Endothelial cell of umbilical vein (primary cell): ENCODE measurements around the gene ENTPD1. TPM values are rescaled to one million over a fixed set of nuclear protein-coding genes. Genes with fewer than 3 reads are reported as not detected.

ENCODE experiments used
- BruUV-seq: library from RNA; stranded (reverse); fragments of 400-500 nt; replicated peaks from 2 replicates; lab custom pipeline; 2021; lab: Mats Ljungman, UMichigan
- CTCF ChIA-PET: fragments of 300-600, 350-600 bp; sonication (Branson Sonifier 250); formaldehyde crosslinking; loops from one replicate; lab custom pipeline; 2021; ENCODE audit warnings: antibody characterized with exemption, inconsistent platforms; lab: Charles Lee
- POLR2A ChIA-PET: fragments of 300-600, 350-600 bp; sonication (Branson Sonifier 250); formaldehyde crosslinking; loops from one replicate; lab custom pipeline; 2021; ENCODE audit warnings: antibody characterized with exemption, inconsistent platforms; lab: Charles Lee
- DNase-seq: peaks from one replicate; pipeline ENCODE4 v3.0.0-alpha.2; 2011; ENCODE audit warnings: low read depth, low spot score
- FAIRE-seq: peaks from 2 replicates; lab custom pipeline; 2011; peaks lifted over from hg19 to GRCh38; lab: Jason Lieb, UNC
- H2AFZ ChIP-seq: 2 replicates; pipeline ENCODE4 v1.6.0; 2012; ENCODE audit warnings: low read depth, low read length, control low read depth, inconsistent platforms
- H3K27ac ChIP-seq: 2 replicates; pipeline ENCODE4 v1.5.1; 2011; ENCODE audit warnings: low read depth, mild to moderate bottlenecking, control low read depth, low read length, moderate library complexity; ENCODE audit not compliant: insufficient read depth
- H3K27me3 ChIP-seq, 2 experiments: 2 replicates each; pipeline versions ENCODE4 v1.6.0 to v1.6.1; 2011; ENCODE audit warnings: low read length in 2 of 2, mixed read lengths in 1 of 2; ENCODE audit not compliant: control insufficient read depth in 2 of 2, insufficient read depth in 2 of 2
- H3K36me3 ChIP-seq, 2 experiments: 2 replicates in 1 of 2; 3 replicates in 1 of 2; pipeline ENCODE4 v1.5.1; 2011; ENCODE audit warnings: low read length in 2 of 2, mild to moderate bottlenecking in 1 of 2, moderate library complexity in 1 of 2; ENCODE audit not compliant: control insufficient read depth in 2 of 2, insufficient read depth in 2 of 2; ENCODE audit errors: extremely low read depth in 1 of 2
- H3K4me1 ChIP-seq: 3 replicates; pipeline ENCODE4 v1.5.1; 2011; ENCODE audit warnings: mild to moderate bottlenecking, low read length; ENCODE audit not compliant: control insufficient read depth, insufficient read depth; ENCODE audit errors: extremely low read depth
- H3K4me2 ChIP-seq: 2 replicates; pipeline ENCODE4 v1.6.1; 2011; ENCODE audit warnings: low read length, control low read depth, mixed read lengths; ENCODE audit not compliant: insufficient read depth
- H3K4me3 ChIP-seq, 3 experiments: fragments of 200-600 bp in 1 of 3; sonication (generic), shearing (Covaris generic) in 1 of 3; replicated peaks in 1 of 3; 2 replicates each; pipeline ENCODE4 v1.5.1; 2011 to 2016; ENCODE audit warnings: control low read depth in 3 of 3, low read length in 3 of 3, mild to moderate bottlenecking in 2 of 3, inconsistent platforms in 1 of 3, low read depth in 1 of 3, moderate library complexity in 1 of 3; ENCODE audit not compliant: insufficient read depth in 1 of 3
- H3K79me2 ChIP-seq: 2 replicates; pipeline ENCODE4 v1.6.0; 2012; ENCODE audit warnings: low read length, inconsistent platforms; ENCODE audit not compliant: control insufficient read depth, insufficient read depth
- H3K9ac ChIP-seq: replicated peaks from 2 replicates; pipeline ENCODE3; 2011; ENCODE audit warnings: low read length, control low read depth; ENCODE audit not compliant: insufficient read depth; ENCODE audit errors: extremely low read depth
- H3K9me1 ChIP-seq: replicated peaks from 3 replicates; pipeline ENCODE4 v1.6.0; 2011; ENCODE audit warnings: mild to moderate bottlenecking, low read length; ENCODE audit not compliant: control insufficient read depth, insufficient read depth; ENCODE audit errors: extremely low read depth
- H3K9me3 ChIP-seq: replicated peaks from 2 replicates; pipeline ENCODE4 v1.5.1; 2012; ENCODE audit warnings: low read length, inconsistent platforms; ENCODE audit not compliant: control insufficient read depth, insufficient read depth
- H4K20me1 ChIP-seq: replicated peaks from 2 replicates; pipeline ENCODE3; 2011; ENCODE audit warnings: mild to moderate bottlenecking, low read length; ENCODE audit not compliant: control insufficient read depth, insufficient read depth; ENCODE audit errors: extremely low read depth
- CTCF ChIP-seq, 2 donors: IDR thresholded peaks; 1 replicate in 1 of 2; 2 replicates in 1 of 2; pipeline ENCODE4 v1.5.1; 2011; ENCODE audit warnings: low read length in 2 of 2, mild to moderate bottlenecking in 2 of 2, moderate library complexity in 2 of 2, control low read depth in 1 of 2, inconsistent platforms in 1 of 2, low read depth in 1 of 2; ENCODE audit not compliant: insufficient read depth in 1 of 2; ENCODE audit errors: extremely low read depth in 1 of 2
- EZH2 ChIP-seq: IDR thresholded peaks from 2 replicates; pipeline ENCODE4 v1.6.1; 2012; ENCODE audit warnings: borderline replicate concordance, low read depth, mild to moderate bottlenecking, moderate library complexity, low read length, inconsistent platforms; ENCODE audit not compliant: severe bottlenecking
- FOS ChIP-seq: IDR thresholded peaks from 2 replicates; pipeline ENCODE4 v1.6.1; 2011; ENCODE audit warnings: mild to moderate bottlenecking, low read length, moderate library complexity, borderline replicate concordance; ENCODE audit not compliant: insufficient read depth
- JUN ChIP-seq: IDR thresholded peaks from 2 replicates; pipeline ENCODE4 v1.6.1; 2011; ENCODE audit warnings: borderline replicate concordance, low read depth; ENCODE audit not compliant: insufficient read length, insufficient read depth
- POLR2AphosphoS5 ChIP-seq: IDR thresholded peaks from 2 replicates; pipeline ENCODE4 v1.6.1; 2012; ENCODE audit warnings: low read depth, mild to moderate bottlenecking, control low read depth, low read length, moderate library complexity; ENCODE audit not compliant: insufficient read depth
- dilution Hi-C: fragments of 300-500 bp; cut with MboI; formaldehyde crosslinking; loops from one replicate; pipeline ENCODE4 v1.15.0; 2019; ENCODE audit warnings: low sequenced_read_pairs; ENCODE audit not compliant: extremely low pct_ligation_motif_present
- intact Hi-C: fragments of 100-400 bp; cut with micrococcal nuclease; formaldehyde crosslinking; loops from one replicate; pipeline ENCODE4 v1.10.0; 2022
- polyA plus RNA-seq, 4 experiments: library from polyadenylated mRNA; depleted of rRNA in 3 of 4; stranded (reverse) in 3 of 4; unstranded in 1 of 4; fragments of >200 nt; gene quantifications; 2 replicates each; pipeline versions ENCODE4 v1.2.1 to v1.2.3, GENCODE V29; 2011 to 2012; ENCODE audit warnings: missing spikeins in 1 of 4
- total RNA-seq: library from RNA; stranded (reverse); gene quantifications from 2 replicates; pipeline ENCODE4 v1.2.3, GENCODE V29; 2021

ENTPD1 gene
- total and polyA plus RNA-seq, 2 donors (not counting 3 experiments of a cell fraction or from before 2014, with no cell fraction given), result 10.2 to 23.0 TPM

- ChIA-PET POLR2A (no interaction called here), CTCF (interaction anchor here (1.2 to 5.5 kb wide), 4 partner anchors 12 to 86 kb away, joined by 3 to 43 read pairs (median 12); partner anchors contain the start of gene TCTN3)
- H3K4me2 ChIP-seq, result peak overlapping the region; percentile 85
- dilution Hi-C loops (no loop called here), intact Hi-C loops (loop anchor here (2.0 kb wide), 2 partner anchors 13 to 61 kb away; no protein-coding TSS in a partner anchor)
- DNase-seq (peak; percentile 55), FAIRE-seq (no peak)
- no peaks in the 10 kb centered on the region for H4K20me1 ChIP-seq
- no peaks in the 10 kb centered on the region for H3K9me1 ChIP-seq
- H3K27me3 ChIP-seq, result no peaks in the 10 kb centered on the region
- TF ChIP-seq JUN (no peak), CTCF (IDR thresholded peaks at IDR 0.05; ENCODE audit: extremely low read depth in 1 of 2, insufficient read depth in 1 of 2, low read depth in 1 of 2, low read length in 2 of 2) (no peak), POLR2AphosphoS5 (no peak), FOS (no peak), EZH2 (no peak)
- no peak overlapping the region for H3K9ac ChIP-seq
- H3K4me1 ChIP-seq, result peaks cover 24% of the 10 kb centered on the region
- no peaks in the 10 kb centered on the region for H3K9me3 ChIP-seq
- H3K36me3 ChIP-seq, result no peaks in the 10 kb centered on the region
- peak overlapping the region; percentile 13 to 31 (median 25) for H3K4me3 ChIP-seq
- no peak overlapping the region for H3K27ac ChIP-seq
- no peaks in the 10 kb centered on the region for H3K79me2 ChIP-seq
- peak overlapping the region; percentile 89 for H2AFZ ChIP-seq
- BruUV-seq, result no TSS peak
Measured at GRCh38 chr10:95755511-95756004, 405 bp upstream of the ENTPD1 start.
